Cardiac muscle cell (in vitro differentiated cells and primary cell): Measurements from ENCODE around the gene CDT1. TPM values are rescaled to one million over a fixed set of nuclear protein-coding genes. Genes with fewer than 3 reads are reported as not detected.

ENCODE experiments used
- DNase-seq, 2 donors: peaks; one replicate each; pipeline versions ENCODE4 v3.0.0 to v3.0.0-alpha.2; 2010 to 2017; ENCODE audit warnings: low read depth in 1 of 2, low spot score in 1 of 2
- H3K27ac ChIP-seq: fragments of 200-600 bp; sonication (generic); 2 replicates; pipeline ENCODE4 v1.5.1; 2016
- H3K27me3 ChIP-seq: fragments of 200-600 bp; sonication (generic); 2 replicates; pipeline ENCODE4 v1.6.0; 2016; ENCODE audit warnings: control low read depth
- H3K36me3 ChIP-seq: fragments of 200-600 bp; sonication (generic); 2 replicates; pipeline ENCODE4 v1.5.1; 2016; ENCODE audit warnings: control low read depth
- H3K4me1 ChIP-seq: fragments of 200-600 bp; sonication (generic); 2 replicates; pipeline ENCODE4 v1.8.1; 2017; ENCODE audit warnings: low read depth, mild to moderate bottlenecking, mixed run types
- H3K4me3 ChIP-seq: fragments of 200-600 bp; sonication (generic); 2 replicates; pipeline ENCODE4 v1.5.1; 2016; ENCODE audit warnings: mild to moderate bottlenecking
- H3K9me3 ChIP-seq: fragments of 200-600 bp; sonication (generic); 2 replicates; pipeline ENCODE4 v1.5.1; 2017; ENCODE audit warnings: low read depth, mild to moderate bottlenecking, control low read depth
- polyA plus RNA-seq: library from polyadenylated mRNA; unstranded; fragments of >200 nt; fragmentation: Nextera tagmentation; extraction: Ambion mirVana; gene quantifications from 2 replicates; pipeline ENCODE4 v1.2.1, GENCODE V29; 2016
- total RNA-seq: library from RNA; depleted of rRNA; stranded (reverse); fragments of >200 nt; gene quantifications from 2 replicates; pipeline ENCODE4 v1.2.3, GENCODE V29; 2016
- TF ChIP-seq, protein P1 (sequence below): IDR thresholded peaks from 2 replicates; pipeline ENCODE4 v1.5.1; 2012; ENCODE audit warnings: low read depth, mild to moderate bottlenecking, low read length

The CDT1 gene
- total and polyA plus RNA-seq, 2 experiments from 2014 or later = 17.9 to 29.6 TPM

- H3K36me3 ChIP-seq = no peaks in the 10 kb centered on the region
- no peaks in the 10 kb centered on the region for H3K27me3 ChIP-seq
- no peak overlapping the region for H3K27ac ChIP-seq
- H3K4me3 ChIP-seq = no peak overlapping the region
- TF ChIP-seq, protein P1, sequence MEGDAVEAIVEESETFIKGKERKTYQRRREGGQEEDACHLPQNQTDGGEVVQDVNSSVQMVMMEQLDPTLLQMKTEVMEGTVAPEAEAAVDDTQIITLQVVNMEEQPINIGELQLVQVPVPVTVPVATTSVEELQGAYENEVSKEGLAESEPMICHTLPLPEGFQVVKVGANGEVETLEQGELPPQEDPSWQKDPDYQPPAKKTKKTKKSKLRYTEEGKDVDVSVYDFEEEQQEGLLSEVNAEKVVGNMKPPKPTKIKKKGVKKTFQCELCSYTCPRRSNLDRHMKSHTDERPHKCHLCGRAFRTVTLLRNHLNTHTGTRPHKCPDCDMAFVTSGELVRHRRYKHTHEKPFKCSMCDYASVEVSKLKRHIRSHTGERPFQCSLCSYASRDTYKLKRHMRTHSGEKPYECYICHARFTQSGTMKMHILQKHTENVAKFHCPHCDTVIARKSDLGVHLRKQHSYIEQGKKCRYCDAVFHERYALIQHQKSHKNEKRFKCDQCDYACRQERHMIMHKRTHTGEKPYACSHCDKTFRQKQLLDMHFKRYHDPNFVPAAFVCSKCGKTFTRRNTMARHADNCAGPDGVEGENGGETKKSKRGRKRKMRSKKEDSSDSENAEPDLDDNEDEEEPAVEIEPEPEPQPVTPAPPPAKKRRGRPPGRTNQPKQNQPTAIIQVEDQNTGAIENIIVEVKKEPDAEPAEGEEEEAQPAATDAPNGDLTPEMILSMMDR = no peak
- DNase-seq = no peak
- H3K4me1 ChIP-seq = peaks cover 5% of the 10 kb centered on the region
- no peaks in the 10 kb centered on the region for H3K9me3 ChIP-seq
Observed at GRCh38 chr16:88816736-88817535, 13.3 kb downstream of the CDT1 start.

DNA sequence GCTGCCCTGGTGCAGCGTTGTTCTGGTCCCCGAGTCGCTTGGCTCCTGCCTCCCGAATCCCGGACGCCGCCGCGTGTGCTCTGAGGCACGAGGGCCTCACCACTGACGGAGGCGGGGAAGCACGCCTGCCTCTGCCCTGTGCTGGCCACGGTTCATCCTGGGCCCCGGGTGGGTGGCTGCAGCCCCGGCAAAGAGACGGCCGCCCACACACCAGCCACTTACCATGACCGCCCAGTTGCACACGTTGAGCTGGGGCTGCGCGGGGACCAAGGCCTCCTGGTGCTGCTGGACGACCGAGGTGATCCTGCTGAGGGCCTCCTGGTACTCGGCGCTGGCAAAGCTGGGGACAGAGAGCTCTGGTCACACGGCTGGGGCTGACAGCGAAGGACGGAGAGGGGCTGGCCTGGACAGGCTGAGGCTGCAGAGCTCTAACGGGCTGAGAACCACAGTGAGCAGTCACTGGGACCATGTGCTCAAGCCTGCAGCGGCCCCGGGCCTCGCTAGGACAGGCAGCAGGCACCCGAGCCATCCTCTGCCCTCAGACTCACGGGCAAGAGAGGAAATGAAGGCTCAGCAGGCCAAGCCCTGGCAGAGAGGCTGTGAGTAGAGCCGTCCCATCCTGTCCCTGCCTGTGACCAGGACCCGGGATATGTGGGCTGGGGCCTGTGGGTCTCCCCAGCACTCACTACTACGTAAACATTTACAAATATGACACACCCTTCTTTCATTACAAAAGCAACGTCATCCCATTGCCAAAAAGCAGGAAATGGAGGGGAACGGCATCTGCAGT lies 14.4 kb downstream of the CDT1 start:
- DNase-seq = no peak
- no peak overlapping the region for H3K27ac ChIP-seq
- H3K36me3 ChIP-seq = no peaks in the 10 kb centered on the region
- H3K27me3 ChIP-seq = no peaks in the 10 kb centered on the region
- no peaks in the 10 kb centered on the region for H3K9me3 ChIP-seq
- no peaks in the 10 kb centered on the region for H3K4me1 ChIP-seq
- TF ChIP-seq, protein P1 = no peak
- H3K4me3 ChIP-seq = no peak overlapping the region

GRCh38 chr16:88818575-88818874 lies 14.9 kb downstream of the CDT1 start:
- DNase-seq = no peak
- Histone ChIP-seq H3K27ac (no peak overlapping the region), H3K4me1 (no peaks in the 10 kb centered on the region), H3K27me3 (no peaks in the 10 kb centered on the region), H3K36me3 (no peaks in the 10 kb centered on the region), H3K9me3 (no peaks in the 10 kb centered on the region), H3K4me3 (no peak overlapping the region)
- TF ChIP-seq, protein P1 = no peak

DNA sequence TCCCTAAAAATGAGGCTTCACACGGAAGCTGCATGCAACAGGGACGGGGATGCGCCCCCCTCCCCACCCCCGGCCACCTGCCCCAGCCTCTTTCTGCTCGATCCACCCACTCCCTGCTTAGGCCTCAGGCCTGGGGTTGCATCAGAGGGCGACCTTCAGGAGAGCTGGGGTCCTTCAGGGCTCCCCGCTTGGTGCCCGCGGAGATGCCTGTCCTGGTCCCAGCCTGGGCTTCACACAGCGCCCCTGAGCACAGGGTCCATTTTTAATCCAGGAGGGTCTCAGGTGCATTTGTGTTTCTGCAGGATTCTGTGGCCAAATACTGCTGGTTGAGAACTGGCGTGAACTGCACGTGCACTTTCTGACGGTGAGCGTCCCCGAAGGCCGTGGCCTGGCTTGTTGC lies 15.5 kb downstream of the CDT1 start:
- Histone ChIP-seq H3K27me3 (no peaks in the 10 kb centered on the region), H3K27ac (no peak overlapping the region), H3K4me1 (no peaks in the 10 kb centered on the region), H3K9me3 (no peaks in the 10 kb centered on the region), H3K36me3 (no peaks in the 10 kb centered on the region), H3K4me3 (no peak overlapping the region)
- TF ChIP-seq, protein P1 = no peak
- DNase-seq = no peak

GRCh38 chr16:88820385-88821025 lies 16.9 kb downstream of the CDT1 start:
- H3K27ac ChIP-seq = no peak overlapping the region
- H3K36me3 ChIP-seq = no peaks in the 10 kb centered on the region
- no peaks in the 10 kb centered on the region for H3K27me3 ChIP-seq
- no peak for DNase-seq
- TF ChIP-seq, protein P1 = no peak
- H3K4me1 ChIP-seq = no peaks in the 10 kb centered on the region
- no peak overlapping the region for H3K4me3 ChIP-seq
- H3K9me3 ChIP-seq = no peaks in the 10 kb centered on the region
